ENCODE measurements around the gene MIEN1. TPM values are rescaled to one million over a fixed set of nuclear protein-coding genes. Genes with fewer than 3 reads are reported as not detected.
A peak's percentile ranks its signal among the peaks of the same experiment; 100 is the strongest.

MIEN1 gene
- total and polyA plus RNA-seq, 2 of the 13 experiments (the other 11 are each of a cell fraction or from before 2014, with no cell fraction given): 40.6 to 56.6 TPM

- TF ChIP-seq ZNF274 (CRISPR knock-in tag; IDR thresholded peaks at IDR 0.05): peak; percentile 46; the same call in 1 of the 2 replicates
- TF ChIP-seq MAF1 (CRISPR knock-in tag; IDR thresholded peaks at IDR 0.05; ENCODE audit: borderline replicate concordance): peak; percentile 89; the same call in 1 of the 2 replicates
- no peak for TF ChIP-seq U2AF2 (IDR thresholded peaks at IDR 0.05; ENCODE audit: low read depth, low read length)
- no peak for TF ChIP-seq JUNB (CRISPR knock-in tag; IDR thresholded peaks at IDR 0.05; ENCODE audit: borderline replicate concordance)
- no peak for TF ChIP-seq SNAPC4 (CRISPR knock-in tag; IDR thresholded peaks at IDR 0.05)
- TF ChIP-seq ZNF383 (CRISPR knock-in tag; IDR thresholded peaks at IDR 0.05; ENCODE audit: borderline replicate concordance): peak; percentile 30; the same call in 1 of the 2 replicates
- peak; percentile 26; the same call in 1 of the 2 replicates for TF ChIP-seq ZBTB1 (CRISPR knock-in tag; IDR thresholded peaks at IDR 0.05; ENCODE audit: borderline replicate concordance)
- TF ChIP-seq PAXIP1 (CRISPR knock-in tag; conservative IDR thresholded peaks at IDR 0.05): peak; percentile 79
- peak; percentile 94 for TF ChIP-seq HOXD1 (CRISPR knock-in tag; IDR thresholded peaks at IDR 0.05)
- peak; percentile 97; the same call in 1 of the 2 replicates for TF ChIP-seq ZNF552 (CRISPR knock-in tag; IDR thresholded peaks at IDR 0.05; ENCODE audit: borderline replicate concordance)
- peak; percentile 86; the same call in 1 of the 2 replicates for TF ChIP-seq ZNF572 (CRISPR knock-in tag; IDR thresholded peaks at IDR 0.05)
- TF ChIP-seq YY1 (IDR thresholded peaks at IDR 0.05; ENCODE audit: insufficient read depth, insufficient replicate concordance, low read depth, low read length): peak; percentile 72
- TF ChIP-seq ZNF430 (CRISPR knock-in tag; IDR thresholded peaks at IDR 0.05): no peak; the same call in 1 of the 2 replicates
- TF ChIP-seq MTF2 (CRISPR knock-in tag; IDR thresholded peaks at IDR 0.05; ENCODE audit: borderline replicate concordance): peak; percentile 86; the same call in 1 of the 2 replicates
- TF ChIP-seq ISL2 (CRISPR knock-in tag; IDR thresholded peaks at IDR 0.05): peak; percentile 88
- TF ChIP-seq, protein P1, sequence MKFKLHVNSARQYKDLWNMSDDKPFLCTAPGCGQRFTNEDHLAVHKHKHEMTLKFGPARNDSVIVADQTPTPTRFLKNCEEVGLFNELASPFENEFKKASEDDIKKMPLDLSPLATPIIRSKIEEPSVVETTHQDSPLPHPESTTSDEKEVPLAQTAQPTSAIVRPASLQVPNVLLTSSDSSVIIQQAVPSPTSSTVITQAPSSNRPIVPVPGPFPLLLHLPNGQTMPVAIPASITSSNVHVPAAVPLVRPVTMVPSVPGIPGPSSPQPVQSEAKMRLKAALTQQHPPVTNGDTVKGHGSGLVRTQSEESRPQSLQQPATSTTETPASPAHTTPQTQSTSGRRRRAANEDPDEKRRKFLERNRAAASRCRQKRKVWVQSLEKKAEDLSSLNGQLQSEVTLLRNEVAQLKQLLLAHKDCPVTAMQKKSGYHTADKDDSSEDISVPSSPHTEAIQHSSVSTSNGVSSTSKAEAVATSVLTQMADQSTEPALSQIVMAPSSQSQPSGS (CRISPR knock-in tag; IDR thresholded peaks at IDR 0.05): no peak; the same call in none of the 2 replicates
Observed at GRCh38 chr17:39754161-39754957, 24.0 kb upstream of the MIEN1 start (continued).

All from HepG2 (cell line).